ENCODE results near the gene KLF16. TPM values are rescaled to one million over a fixed set of nuclear protein-coding genes. Genes with fewer than 3 reads are reported as not detected.

KLF16 gene
- total and polyA plus RNA-seq, 5 donors, result 4.5 to 11.1 (median 7.1) TPM

DNA sequence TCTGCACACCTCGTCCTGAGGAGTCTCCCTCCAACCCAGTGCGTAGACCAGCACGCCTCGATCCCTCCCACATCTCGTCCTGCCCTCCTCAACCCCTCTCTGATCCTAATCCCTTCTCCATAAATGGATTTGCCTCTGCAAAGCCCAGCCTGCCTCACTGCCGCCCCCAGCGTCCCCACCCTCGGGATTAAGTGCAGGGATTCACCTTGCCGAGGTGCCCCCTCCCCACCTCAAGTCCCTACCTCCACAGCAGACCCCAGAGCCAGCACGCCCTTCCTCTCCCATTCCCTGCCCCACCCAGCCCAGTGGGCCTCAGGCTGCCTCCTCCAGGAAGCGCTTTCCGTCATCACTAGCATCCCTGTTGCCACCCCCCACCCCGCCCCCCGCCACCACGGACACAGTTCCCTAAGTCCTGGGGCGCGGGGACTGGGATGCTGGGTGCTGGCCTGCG is 4.0 kb downstream of the KLF16 start:
- Histone ChIP-seq H3K9me3 (ENCODE audit: control insufficient read depth, low read length) (no peaks in the 10 kb centered on the region), H3K27ac (ENCODE audit: low read length) (no peak overlapping the region), H3K27me3 (ENCODE audit: control insufficient read depth, insufficient read depth) (no peaks in the 10 kb centered on the region), H3K4me3 (ENCODE audit: low read length) (no peak overlapping the region), H3K4me1 (ENCODE audit: control insufficient read depth, insufficient read depth, low read length) (peaks cover 11% of the 10 kb centered on the region)
- DNase-seq, result peak in 1 of 3 donors; percentile 68
- intact Hi-C loops (cut with DNase I), result no loop called here
- ATAC-seq, result no peak
- WGBS, result 57% methylated on average over 18 of the region's 18 CpGs

DNA sequence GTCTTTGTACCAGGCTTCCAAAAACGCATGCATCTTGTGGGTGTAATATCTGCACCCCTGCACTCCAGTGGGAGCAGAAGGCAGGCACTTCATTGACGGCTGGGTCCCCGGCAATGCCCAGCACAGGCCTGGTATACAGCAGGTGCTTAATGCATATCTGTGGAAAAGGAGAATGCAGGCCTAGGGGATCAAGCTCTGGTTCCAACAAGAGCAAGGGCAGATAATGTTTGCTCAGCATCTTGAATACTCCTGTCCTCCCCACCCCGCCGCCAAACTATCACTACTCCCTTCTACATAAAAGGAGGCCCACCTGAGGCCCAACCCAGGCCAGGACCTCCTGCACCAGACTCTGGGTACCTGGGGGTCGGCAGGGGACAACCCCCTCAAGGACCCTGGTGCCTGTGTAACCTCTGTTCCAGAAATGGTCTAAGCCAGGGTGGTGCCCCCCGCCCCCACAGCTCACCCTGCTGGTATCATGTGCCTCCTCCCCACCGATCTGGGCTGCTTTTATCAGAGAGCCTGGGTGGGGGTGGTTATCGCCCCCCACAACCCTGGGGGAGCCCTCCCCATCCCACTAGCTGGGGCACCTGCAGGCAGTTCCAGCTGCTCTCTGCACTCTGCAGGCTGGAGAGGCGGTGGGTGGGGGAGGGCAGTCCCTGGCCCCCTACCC is 4.8 kb downstream of the KLF16 start:
- H3K9me3 ChIP-seq (ENCODE audit: control insufficient read depth, low read length), result no peaks in the 10 kb centered on the region
- DNase-seq (peak in 1 of 3 donors; percentile 56), ATAC-seq (no peak)
- intact Hi-C loops (cut with DNase I), result no loop called here
- WGBS, result 67% methylated on average over 10 of the region's 10 CpGs
- H3K27ac ChIP-seq (ENCODE audit: low read length), result no peak overlapping the region
- H3K4me3 ChIP-seq (ENCODE audit: low read length), result no peak overlapping the region
- peaks cover 11% of the 10 kb centered on the region for H3K4me1 ChIP-seq (ENCODE audit: control insufficient read depth, insufficient read depth, low read length)
- H3K27me3 ChIP-seq (ENCODE audit: control insufficient read depth, insufficient read depth), result no peaks in the 10 kb centered on the region

DNA sequence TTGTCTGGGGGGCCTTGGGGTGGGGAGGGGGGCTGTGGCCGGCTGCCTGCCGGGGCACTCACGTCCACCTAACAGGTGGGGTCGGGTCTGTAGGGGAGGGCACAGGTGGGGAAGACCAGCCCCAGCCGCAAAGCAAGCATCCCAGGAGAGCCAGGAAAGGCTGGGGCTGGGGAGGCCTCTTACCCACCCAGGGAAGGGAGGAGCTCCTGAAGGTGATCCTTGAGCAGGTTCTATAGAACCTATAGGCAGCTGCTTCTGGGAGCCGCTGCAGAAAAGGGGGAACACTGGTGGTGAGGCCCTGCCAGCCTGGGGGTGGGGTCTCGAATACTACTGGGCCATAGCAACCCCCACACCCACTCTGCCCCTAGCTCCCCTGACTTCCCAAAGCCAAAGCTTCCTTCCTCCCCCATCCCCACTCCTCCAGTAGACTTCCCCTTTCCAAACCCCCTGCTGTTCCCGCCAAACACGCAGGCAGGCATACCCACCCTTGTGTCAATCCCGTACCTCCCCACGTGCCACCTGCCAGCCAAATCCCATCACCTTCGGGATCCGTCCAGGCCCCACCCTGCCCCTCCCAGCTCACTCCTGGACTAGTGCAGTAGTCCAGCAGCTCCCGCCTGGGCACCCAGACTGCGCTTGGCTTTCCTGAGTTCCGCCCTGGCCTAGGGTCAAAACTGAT is 5.6 kb downstream of the KLF16 start:
- Histone ChIP-seq H3K4me1 (ENCODE audit: control insufficient read depth, insufficient read depth, low read length) (peaks cover 11% of the 10 kb centered on the region), H3K27me3 (ENCODE audit: control insufficient read depth, insufficient read depth) (no peaks in the 10 kb centered on the region), H3K9me3 (ENCODE audit: control insufficient read depth, low read length) (no peaks in the 10 kb centered on the region), H3K4me3 (ENCODE audit: low read length) (no peak overlapping the region), H3K27ac (ENCODE audit: low read length) (peak overlapping the region; percentile 50)
- intact Hi-C loops (cut with DNase I), result no loop called here
- DNase-seq, result peak in 1 of 3 donors; percentile 67
- 61% methylated on average over 16 of the region's 16 CpGs for WGBS
- ATAC-seq, result no peak

DNA sequence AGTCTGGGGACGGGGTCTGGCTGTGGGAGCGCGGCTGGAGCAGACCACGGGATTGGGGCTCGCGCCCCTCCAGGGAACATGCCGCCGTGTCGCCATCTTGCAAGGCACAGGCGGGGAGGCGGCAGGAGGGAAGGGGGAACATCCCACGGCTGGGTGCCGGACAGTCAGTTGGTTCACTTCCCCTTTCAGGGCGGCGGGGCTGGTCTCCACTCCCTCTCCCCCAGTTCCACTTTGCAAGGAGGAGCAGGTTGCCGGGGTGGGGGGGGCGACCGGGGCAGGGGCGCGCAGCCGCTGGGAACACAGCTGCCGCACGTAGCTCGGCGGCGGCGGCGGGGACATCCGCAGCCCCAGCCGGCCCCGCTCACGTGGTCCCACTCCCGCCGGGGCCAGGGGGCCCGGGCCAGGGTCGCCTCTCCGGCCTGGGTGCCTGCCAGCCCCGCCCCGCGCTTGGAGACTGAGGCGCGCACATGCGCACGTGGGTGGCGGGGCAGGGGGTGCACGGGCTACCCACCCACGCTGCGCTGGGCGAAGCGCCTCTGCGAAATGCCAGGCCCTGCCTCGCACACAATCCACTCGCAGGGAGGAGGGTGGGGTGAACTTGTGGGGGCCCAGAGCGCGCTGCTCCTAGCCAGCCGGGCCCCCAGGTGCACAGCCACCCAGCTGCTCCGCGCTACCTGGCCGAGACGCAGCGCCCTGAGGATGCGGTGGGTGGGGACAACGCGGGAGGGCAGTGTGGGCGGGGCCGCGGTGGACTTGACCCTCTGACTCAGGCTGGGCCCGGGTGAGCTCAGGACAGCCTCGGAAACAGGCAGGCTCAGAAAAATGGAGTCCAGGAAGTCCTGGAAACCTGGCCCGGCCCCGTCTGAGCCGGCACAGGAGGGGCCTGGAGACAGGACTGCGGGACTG is 6.4 kb downstream of the KLF16 start:
- Histone ChIP-seq H3K27ac (ENCODE audit: low read length) (peak overlapping the region; percentile 73), H3K4me1 (ENCODE audit: control insufficient read depth, insufficient read depth, low read length) (peaks cover 11% of the 10 kb centered on the region), H3K4me3 (ENCODE audit: low read length) (peak overlapping the region; percentile 37), H3K9me3 (ENCODE audit: control insufficient read depth, low read length) (no peaks in the 10 kb centered on the region), H3K27me3 (ENCODE audit: control insufficient read depth, insufficient read depth) (no peaks in the 10 kb centered on the region)
- DNase-seq (peak; percentile 89 to 93 (median 93)), ATAC-seq (peak; percentile 40 to 60)
- intact Hi-C loops (cut with DNase I), result no loop called here
- WGBS, result 2% methylated on average over 68 of the region's 73 CpGs

DNA sequence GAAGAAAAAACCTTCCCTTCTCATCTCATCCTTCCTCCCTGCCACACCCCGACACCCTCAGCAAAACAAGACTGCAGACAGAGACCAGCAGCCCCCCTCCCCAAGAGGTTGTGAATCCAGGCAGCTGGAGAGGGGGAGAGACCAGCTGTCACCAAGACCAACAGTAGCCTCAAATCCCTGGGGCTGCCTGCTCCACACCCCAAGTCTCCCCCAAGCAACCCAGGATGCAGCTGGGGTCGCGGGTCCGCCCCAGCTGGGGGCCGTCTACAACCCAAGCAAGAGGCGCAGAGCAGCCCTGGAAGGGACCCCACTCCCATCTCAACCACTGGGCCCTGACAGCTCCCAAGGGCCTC is 7.1 kb downstream of the KLF16 start:
- peaks cover 8% of the 10 kb centered on the region for H3K4me1 ChIP-seq (ENCODE audit: control insufficient read depth, insufficient read depth, low read length)
- no peak for ATAC-seq
- H3K4me3 ChIP-seq (ENCODE audit: low read length), result peak overlapping the region; percentile 37

DNA sequence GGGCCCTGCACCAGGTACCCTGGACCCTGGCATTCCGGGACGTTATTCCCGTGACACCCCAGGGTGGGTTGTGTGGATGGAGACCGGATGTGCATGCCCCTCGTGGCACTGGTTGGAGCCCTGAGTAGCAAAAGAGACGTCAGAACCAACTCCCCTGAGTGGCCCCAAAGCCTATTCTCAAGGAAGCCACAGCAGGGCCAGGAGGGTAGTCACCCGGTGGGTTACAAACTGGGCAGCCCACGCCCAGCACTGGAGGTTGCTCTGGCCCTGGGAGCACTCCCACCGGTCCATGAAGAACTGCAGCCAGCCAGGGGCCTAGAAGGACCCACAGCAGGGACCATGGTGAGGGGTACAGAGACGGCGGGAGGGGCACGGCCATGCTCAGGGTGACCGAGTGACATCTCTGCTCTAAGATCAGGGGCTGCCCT is 7.5 kb downstream of the KLF16 start:
- 37% methylated on average over 13 of the region's 13 CpGs for WGBS
- peaks cover 6% of the 10 kb centered on the region for H3K4me1 ChIP-seq (ENCODE audit: control insufficient read depth, insufficient read depth, low read length)
- peak overlapping the region; percentile 4 for H3K4me3 ChIP-seq (ENCODE audit: low read length)
- H3K9me3 ChIP-seq (ENCODE audit: control insufficient read depth, low read length), result no peaks in the 10 kb centered on the region
- no peaks in the 10 kb centered on the region for H3K27me3 ChIP-seq (ENCODE audit: control insufficient read depth, insufficient read depth)
- intact Hi-C loops (cut with DNase I), result no loop called here
- DNase-seq, result peak in 1 of 3 donors; percentile 74
- peak overlapping the region; percentile 73 for H3K27ac ChIP-seq (ENCODE audit: low read length)
- ATAC-seq, result peak in 1 of 2 donors; percentile 0

More for the DNA sequence above, 7.1 kb downstream of the KLF16 start:
- DNase-seq, result no peak
- Histone ChIP-seq H3K27ac (ENCODE audit: low read length) (peak overlapping the region; percentile 73), H3K27me3 (ENCODE audit: control insufficient read depth, insufficient read depth) (no peaks in the 10 kb centered on the region), H3K9me3 (ENCODE audit: control insufficient read depth, low read length) (no peaks in the 10 kb centered on the region)
- intact Hi-C loops (cut with DNase I), result no loop called here
- WGBS, result 40% methylated on average over 6 of the region's 6 CpGs

DNA sequence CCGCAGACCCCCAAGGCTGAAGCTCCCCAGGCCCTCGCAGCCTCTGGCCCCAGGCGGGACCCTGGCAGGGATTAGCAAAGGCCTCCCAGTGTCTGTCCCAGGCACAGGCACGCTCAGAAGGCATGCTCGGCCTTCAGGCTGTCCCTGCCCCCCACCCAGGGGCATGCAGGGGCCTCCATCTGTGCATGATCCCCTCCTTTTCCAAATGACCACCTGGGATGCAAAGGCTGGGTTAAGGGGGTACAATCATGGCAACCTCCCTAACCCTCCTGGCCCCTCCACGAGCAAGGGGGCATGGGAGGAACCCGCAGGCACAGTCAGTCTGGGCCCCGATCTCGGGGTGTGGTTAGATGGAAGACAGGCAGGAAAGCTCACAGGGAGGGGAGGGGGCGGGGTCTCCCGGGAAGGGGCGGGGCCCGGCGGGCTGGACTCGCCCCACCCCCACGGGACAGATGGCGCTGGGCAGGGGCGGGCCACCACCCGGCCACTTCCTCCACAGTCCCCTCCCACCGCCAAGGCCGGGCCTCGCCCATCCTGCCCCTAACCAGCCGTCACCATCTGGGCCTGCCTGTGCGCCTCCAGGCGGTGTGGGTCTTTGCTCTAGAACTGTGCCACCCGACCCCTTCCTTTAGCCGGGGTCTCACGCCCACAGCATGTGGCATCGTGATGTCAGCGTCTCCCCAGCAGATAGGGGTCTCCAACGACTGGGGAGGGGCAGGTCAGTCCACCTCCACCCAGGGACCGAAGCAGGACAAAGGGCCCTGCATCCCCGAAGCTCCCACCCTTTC is 8.1 kb downstream of the KLF16 start:
- peaks cover 2% of the 10 kb centered on the region for H3K4me1 ChIP-seq (ENCODE audit: control insufficient read depth, insufficient read depth, low read length)
- no peaks in the 10 kb centered on the region for H3K9me3 ChIP-seq (ENCODE audit: control insufficient read depth, low read length)
- H3K27me3 ChIP-seq (ENCODE audit: control insufficient read depth, insufficient read depth), result no peaks in the 10 kb centered on the region
- DNase-seq (peak; percentile 93 to 97 (median 97)), ATAC-seq (peak; percentile 84 to 85)
- peak overlapping the region; percentile 4 for H3K4me3 ChIP-seq (ENCODE audit: low read length)
- 16% methylated on average over 33 of the region's 33 CpGs for WGBS
- intact Hi-C loops (cut with DNase I), result no loop called here
- peak overlapping the region; percentile 74 for H3K27ac ChIP-seq (ENCODE audit: low read length)

DNA sequence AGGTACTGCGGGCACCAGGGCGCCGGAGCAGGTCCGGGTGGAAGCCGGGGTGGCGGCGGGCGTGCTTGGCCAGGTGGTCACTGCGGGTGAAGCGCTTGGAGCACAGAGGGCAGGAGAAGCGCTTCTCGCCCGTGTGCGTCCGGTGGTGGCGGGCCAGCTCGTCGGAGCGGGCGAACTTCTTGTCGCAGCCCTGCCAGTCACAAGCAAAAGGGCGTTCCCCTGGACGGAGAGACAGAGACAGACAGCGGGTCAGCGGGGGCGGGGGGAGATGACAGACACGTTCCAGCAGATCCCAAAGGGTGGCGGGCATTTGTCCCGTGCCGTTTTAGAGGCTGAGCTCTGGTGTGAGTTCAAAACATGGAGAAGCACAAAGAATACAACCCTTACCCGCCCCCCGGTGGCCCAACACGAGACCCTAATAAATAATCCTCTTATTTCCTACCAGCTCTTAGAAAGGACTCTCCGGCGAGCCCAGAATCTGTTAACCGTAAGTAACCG is 8.8 kb downstream of the KLF16 start:
- DNase-seq (peak; percentile 56 to 84 (median 83)), ATAC-seq (no peak)
- 68% methylated on average over 37 of the region's 37 CpGs for WGBS
- Histone ChIP-seq H3K27me3 (ENCODE audit: control insufficient read depth, insufficient read depth) (no peaks in the 10 kb centered on the region), H3K4me3 (ENCODE audit: low read length) (no peak overlapping the region), H3K27ac (ENCODE audit: low read length) (peak overlapping the region; percentile 74), H3K9me3 (ENCODE audit: control insufficient read depth, low read length) (no peaks in the 10 kb centered on the region), H3K4me1 (ENCODE audit: control insufficient read depth, insufficient read depth, low read length) (no peaks in the 10 kb centered on the region)
- intact Hi-C loops (cut with DNase I), result no loop called here

DNA sequence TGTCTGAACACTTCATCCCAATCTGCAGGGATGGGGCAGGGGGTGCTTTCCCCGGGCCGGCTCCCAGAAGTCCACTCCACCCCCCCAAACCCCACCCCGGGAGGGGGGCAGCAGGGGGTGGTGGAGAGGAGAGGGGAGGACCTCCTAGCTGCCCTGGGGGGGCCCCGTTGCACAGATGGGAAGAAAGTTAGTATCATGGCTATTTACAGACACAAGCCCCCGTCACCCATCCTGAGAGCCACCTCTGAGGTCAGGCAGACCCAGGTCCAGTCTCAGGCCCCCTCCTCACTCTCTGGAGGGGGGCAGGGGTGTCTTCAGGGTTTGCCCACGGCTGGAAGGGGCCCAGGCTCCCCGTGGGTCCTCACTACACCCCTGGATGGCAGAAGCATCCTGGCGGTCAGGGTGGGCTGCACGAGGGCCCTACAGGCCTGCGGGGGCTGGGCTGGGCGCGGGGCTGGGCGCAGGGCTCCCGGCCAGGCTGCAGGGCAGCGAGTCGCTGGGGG is 9.3 kb downstream of the KLF16 start:
- no peaks in the 10 kb centered on the region for H3K9me3 ChIP-seq (ENCODE audit: control insufficient read depth, low read length)
- no peak overlapping the region for H3K27ac ChIP-seq (ENCODE audit: low read length)
- intact Hi-C loops (cut with DNase I), result no loop called here
- DNase-seq (peak in 1 of 3 donors; percentile 72), ATAC-seq (no peak)
- 71% methylated on average over 16 of the region's 16 CpGs for WGBS
- no peaks in the 10 kb centered on the region for H3K27me3 ChIP-seq (ENCODE audit: control insufficient read depth, insufficient read depth)
- H3K4me1 ChIP-seq (ENCODE audit: control insufficient read depth, insufficient read depth, low read length), result no peaks in the 10 kb centered on the region
- no peak overlapping the region for H3K4me3 ChIP-seq (ENCODE audit: low read length)
